K562 (cell line): ENCODE results near the gene NSRP1. TPM values are rescaled to one million over a fixed set of nuclear protein-coding genes. Genes with fewer than 3 reads are reported as not detected.

Source experiments
- ARID3A ChIP-seq: IDR thresholded peaks from 2 replicates; pipeline ENCODE4 v1.6.1; 2012; ENCODE audit warnings: low read depth, low read length, improper control_type of control experiment, borderline replicate concordance
- CREB3L1 ChIP-seq: fragments of 450-650 bp; IDR thresholded peaks from 2 replicates; pipeline ENCODE4 v1.6.1; 2014; ENCODE audit warnings: low read depth, mild to moderate bottlenecking, moderate library complexity, borderline replicate concordance
- ETV5 ChIP-seq: sonication (generic); formaldehyde crosslinking; IDR thresholded peaks from 2 replicates; pipeline ENCODE4 v1.4.0; 2020; ENCODE audit warnings: low read depth, mild to moderate bottlenecking, missing genetic modification reagents
- FOSL1 ChIP-seq: fragments of 200-800 bp; sonication (Bioruptor generic); conservative IDR thresholded peaks from 2 replicates; pipeline ENCODE4 v1.6.1; 2016; ENCODE audit warnings: missing genetic modification characterization, missing compliant biosample characterization
- HDAC6 ChIP-seq: IDR thresholded peaks from 2 replicates; pipeline ENCODE4 v1.6.1; 2012; ENCODE audit warnings: low read depth, mild to moderate bottlenecking, control low read depth, inconsistent platforms, low read length, moderate library complexity
- HMBOX1 ChIP-seq: sonication (generic); IDR thresholded peaks from 2 replicates; pipeline ENCODE4 v1.6.1; 2016
- MAZ ChIP-seq, 2 experiments: fragments of 450-650 bp in 1 of 2; sonication (generic) in 1 of 2; formaldehyde crosslinking; IDR thresholded peaks in 1 of 2; conservative IDR thresholded peaks in 1 of 2; 2 replicates each; pipeline versions ENCODE4 v1.4.0 to v1.5.0; 2020; ENCODE audit warnings: mild to moderate bottlenecking in 1 of 2, missing genetic modification reagents in 1 of 2
- MEIS2 ChIP-seq: fragments of 450-650 bp; IDR thresholded peaks from 2 replicates; pipeline ENCODE4 v1.6.1; 2014; ENCODE audit warnings: mild to moderate bottlenecking; ENCODE audit not compliant: partially characterized antibody
- MTA3 ChIP-seq: fragments of 450-650 bp; formaldehyde crosslinking; IDR thresholded peaks from 2 replicates; pipeline ENCODE4 v1.6.1; 2017; ENCODE audit warnings: mild to moderate bottlenecking, borderline replicate concordance
- RAD21 ChIP-seq, 2 experiments: fragments of 250-450 bp in 1 of 2; fragments of 450-650 bp in 1 of 2; sonication (Bioruptor Pico) in 1 of 2; formaldehyde crosslinking in 1 of 2; IDR thresholded peaks in 1 of 2; conservative IDR thresholded peaks in 1 of 2; 2 replicates each; pipeline versions ENCODE4 v1.4.0 to v1.8.0; 2020 to 2022; ENCODE audit warnings: mild to moderate bottlenecking in 2 of 2, moderate library complexity in 1 of 2
- RAD51 ChIP-seq: fragments of 450-650 bp; IDR thresholded peaks from 2 replicates; pipeline ENCODE4 v1.7.1; 2016; ENCODE audit warnings: low read depth, mild to moderate bottlenecking, borderline replicate concordance
- RCOR1 ChIP-seq, 2 experiments: IDR thresholded peaks; 2 replicates each; pipeline ENCODE4 v1.6.1; 2012; ENCODE audit warnings: low read depth in 2 of 2, low read length in 2 of 2, borderline replicate concordance in 1 of 2, improper control_type of control experiment in 1 of 2
- RUNX1 ChIP-seq: sonication (generic); IDR thresholded peaks from 2 replicates; pipeline ENCODE4 v1.6.1; 2016; ENCODE audit warnings: antibody characterized with exemption, low read depth
- SMARCC2 ChIP-seq: fragments of 450-650 bp; IDR thresholded peaks from 2 replicates; pipeline ENCODE4 v1.6.1; 2017; ENCODE audit warnings: antibody characterized with exemption, moderate library complexity, mild to moderate bottlenecking, low read depth
- SMARCE1 ChIP-seq: fragments of 450-650 bp; IDR thresholded peaks from 2 replicates; pipeline ENCODE4 v1.7.1; 2016; ENCODE audit warnings: mild to moderate bottlenecking
- SREBF1 ChIP-seq: fragments of 150-350 bp; IDR thresholded peaks from 2 replicates; pipeline ENCODE4 v1.6.1; 2014; ENCODE audit warnings: antibody characterized with exemption, low read depth, low read length, borderline replicate concordance
- SRF ChIP-seq, 2 experiments: fragments of 250-450, 450-650 bp in 1 of 2; sonication (Bioruptor Pico) in 1 of 2; sonication (generic) in 1 of 2; formaldehyde crosslinking; IDR thresholded peaks; 2 replicates each; pipeline versions ENCODE4 v1.5.0 to v1.5.1; 2020 to 2022; ENCODE audit warnings: mild to moderate bottlenecking in 1 of 2, missing genetic modification reagents in 1 of 2
- VEZF1 ChIP-seq: fragments of 200-800 bp; sonication (Bioruptor generic); IDR thresholded peaks from 2 replicates; pipeline ENCODE4 v1.6.1; 2017; ENCODE audit warnings: missing genetic modification characterization, missing compliant biosample characterization
- ZNF431 ChIP-seq: sonication (generic); formaldehyde crosslinking; IDR thresholded peaks from 2 replicates; pipeline ENCODE4 v1.8.0; 2022; ENCODE audit warnings: mild to moderate bottlenecking, missing genetic modification reagents
- ZNF583 ChIP-seq: fragments of 250-450 bp; sonication (Bioruptor Pico); IDR thresholded peaks from 2 replicates; pipeline ENCODE4 v1.4.0; 2020
- ZNF785 ChIP-seq: fragments of 250-450 bp; sonication (Bioruptor Pico); IDR thresholded peaks from 2 replicates; pipeline ENCODE4 v1.4.0; 2020; ENCODE audit warnings: mild to moderate bottlenecking
- polyA plus RNA-seq, 8 experiments: library from polyadenylated mRNA; depleted of rRNA in 4 of 8; stranded (reverse) in 5 of 8; unstranded in 3 of 8; fragments of >200 nt; fragmentation: Nextera tagmentation in 2 of 8; fragmentation: Illumina TruSeq in 1 of 8; extraction: Ambion mirVana in 2 of 8; extraction: Trizol in 1 of 8; gene quantifications; 2 replicates each; pipeline versions ENCODE4 v1.2.1 to v1.2.3, GENCODE V29; 2011 to 2014; ENCODE audit warnings: inconsistent platforms in 1 of 8, missing spikeins in 1 of 8
- total RNA-seq, 7 experiments: library from RNA; depleted of rRNA in 6 of 7; stranded (reverse); fragments of >200 nt in 6 of 7; fragmentation: Illumina TruSeq in 2 of 7; extraction: Trizol in 2 of 7; gene quantifications; 2 replicates each; pipeline versions ENCODE4 v1.2.1 to v1.2.3, GENCODE V29; 2011 to 2021; ENCODE audit warnings: low replicate concordance in 1 of 7

NSRP1 gene
- total and polyA plus RNA-seq, 9 of the 15 experiments (the other 6 are each of a cell fraction or from before 2014, with no cell fraction given): 18.4 to 68.6 (median 32.7) TPM

- peak; percentile 86 for TF ChIP-seq HMBOX1
- no peak for TF ChIP-seq ZNF583 (CRISPR knock-in tag)
- no peak for TF ChIP-seq ZNF431 (CRISPR knock-in tag)
- no peak for TF ChIP-seq SRF (CRISPR knock-in tag; IDR thresholded peaks at IDR 0.05)
- TF ChIP-seq RUNX1: no peak
- TF ChIP-seq RCOR1 (IDR thresholded peaks at IDR 0.05; ENCODE audit: borderline replicate concordance in 1 of 2, low read depth in 2 of 2, low read length in 2 of 2): peak in 1 of 2 experiments; percentile 81; a peak in 2 of 4 replicates
- TF ChIP-seq ETV5 (CRISPR knock-in tag): peak; percentile 69; the same call in 1 of the 2 replicates
- TF ChIP-seq FOSL1 (tag): peak; percentile 18; the same call in 1 of the 2 replicates
- peak; percentile 38 for TF ChIP-seq VEZF1 (CRISPR knock-in tag)
- no peak; a peak in 1 of 4 replicates for TF ChIP-seq MAZ (CRISPR knock-in tag; conservative IDR thresholded peaks at IDR 0.05 in 1 of 2, IDR thresholded peaks at IDR 0.05 in 1 of 2)
- peak; percentile 39; the same call in 1 of the 2 replicates for TF ChIP-seq SMARCC2
- TF ChIP-seq SMARCE1: peak; percentile 35; the same call in 1 of the 2 replicates
- peak; percentile 89 to 93 for TF ChIP-seq RAD21 (CRISPR knock-in tag; conservative IDR thresholded peaks at IDR 0.05 in 1 of 2, IDR thresholded peaks at IDR 0.05 in 1 of 2)
- peak; percentile 57; the same call in 1 of the 2 replicates for TF ChIP-seq MTA3
- peak; percentile 54; the same call in 1 of the 2 replicates for TF ChIP-seq CREB3L1
- no peak for TF ChIP-seq ZNF785
- peak; percentile 43; the same call in 1 of the 2 replicates for TF ChIP-seq RAD51
- TF ChIP-seq HDAC6: no peak
- peak; percentile 55 for TF ChIP-seq MEIS2
- TF ChIP-seq SREBF1: 0 out of 2 replicates have a peak, but pooled peaks have one; percentile 22
- 0 out of 2 replicates have a peak, but pooled peaks have one; percentile 55 for TF ChIP-seq ARID3A
These were observed 11.9 kb upstream of the NSRP1 start (continued) for GRCh38 chr17:30104575-30105339.
